Testis (tissue), 3 donors: ENCODE measurements around the gene KIF23. TPM values are rescaled to one million over a fixed set of nuclear protein-coding genes. Genes with fewer than 3 reads are reported as not detected.

Source experiments
- DNase-seq: peaks from one replicate; pipeline ENCODE4 v3.0.0-alpha.2; 2019
- H3K27ac ChIP-seq, 2 donors: fragments of 200-600 bp; sonication (generic); one replicate each; pipeline ENCODE4 v1.5.1; 2019
- H3K27me3 ChIP-seq: fragments of 200-600 bp; sonication (generic); one replicate; pipeline ENCODE4 v1.5.1; 2019
- H3K36me3 ChIP-seq: fragments of 200-600 bp; sonication (generic); one replicate; pipeline ENCODE4 v1.5.1; 2017; ENCODE audit warnings: low read depth; ENCODE audit errors: missing control alignments
- H3K4me1 ChIP-seq: fragments of 200-600 bp; sonication (generic); one replicate; pipeline ENCODE4 v1.5.1; 2019
- H3K4me3 ChIP-seq, 2 donors: fragments of 200-600 bp; sonication (generic); one replicate each; pipeline ENCODE4 v1.5.1; 2017 to 2019
- H3K9me3 ChIP-seq: fragments of 200-600 bp; sonication (generic); one replicate; pipeline ENCODE4 v1.5.1; 2017
- POLR2A ChIP-seq: fragments of 450-650 bp; IDR thresholded peaks from one replicate; pipeline ENCODE4 v1.6.1; 2017; ENCODE audit warnings: antibody characterized with exemption, mild to moderate bottlenecking, moderate library complexity
- WGBS, 2 donors: methylation state at CpG; one replicate each; pipeline ENCODE4 v1.1.5; 2018; 5-methylcytosine and 5-hydroxymethylcytosine counted together
- intact Hi-C: fragments of 100-400 bp; cut with DNase I; formaldehyde crosslinking; loops from one replicate; pipeline ENCODE4 v1.15.1; 2023; ENCODE audit warnings: low total_unique reads
- polyA plus RNA-seq: library from polyadenylated mRNA; stranded (reverse); fragments of 350-450 nt; fragmentation: Illumina TruSeq; extraction: RNeasy Lipid Tissue Mini Kit (QIAGEN cat#74804); gene quantifications from one replicate; pipeline ENCODE4 v1.2.3, GENCODE V29; 2014; ENCODE audit warnings: low read depth, low replicate concordance; ENCODE audit not compliant: insufficient read depth
- total RNA-seq, 2 donors: library from RNA; depleted of rRNA; stranded (reverse); fragments of >200 nt; gene quantifications; one replicate each; pipeline ENCODE4 v1.2.3, GENCODE V29; 2016
- TF ChIP-seq, protein P1 (sequence below), 3 experiments: fragments of 450-650 bp in 2 of 3; fragments of 200-600 bp in 1 of 3; sonication (generic) in 1 of 3; IDR thresholded peaks; one replicate each; pipeline ENCODE4 v1.5.1; 2016 to 2019; ENCODE audit warnings: antibody characterized with exemption in 3 of 3, mild to moderate bottlenecking in 2 of 3, moderate library complexity in 1 of 3

Gene KIF23
- total and polyA plus RNA-seq, 3 donors from 2014 or later = 17.1 to 28.4 (median 23.9) TPM

DNA sequence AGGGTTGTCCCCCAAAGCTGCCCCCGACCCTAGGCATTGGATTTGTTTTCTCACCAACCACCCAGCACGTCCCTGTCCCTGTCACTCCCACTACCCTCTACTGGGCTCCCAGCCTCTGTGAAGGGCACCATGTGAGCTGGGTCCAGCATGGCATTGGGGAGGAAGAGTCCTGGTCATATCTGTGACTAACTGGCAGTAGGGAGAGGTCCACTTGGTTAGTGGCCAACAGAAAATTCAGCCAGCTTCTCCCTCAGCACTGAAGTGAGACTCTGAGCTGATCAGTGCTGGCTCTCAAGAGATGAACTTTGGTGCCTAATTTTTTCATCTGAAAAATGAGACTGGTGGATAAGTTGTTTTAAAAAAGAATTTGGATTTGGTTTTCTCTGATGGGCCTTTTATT is 11.3 kb upstream of the KIF23 start:
- no peak overlapping the region for H3K27ac ChIP-seq
- no peaks in the 10 kb centered on the region for H3K27me3 ChIP-seq
- no peaks in the 10 kb centered on the region for H3K4me1 ChIP-seq
- intact Hi-C loops = no loop called here
- 85 to 100% methylated on average over 2 of the region's 2 CpGs for WGBS, 2 donors
- no peak for TF ChIP-seq POLR2A
- TF ChIP-seq, protein P1, sequence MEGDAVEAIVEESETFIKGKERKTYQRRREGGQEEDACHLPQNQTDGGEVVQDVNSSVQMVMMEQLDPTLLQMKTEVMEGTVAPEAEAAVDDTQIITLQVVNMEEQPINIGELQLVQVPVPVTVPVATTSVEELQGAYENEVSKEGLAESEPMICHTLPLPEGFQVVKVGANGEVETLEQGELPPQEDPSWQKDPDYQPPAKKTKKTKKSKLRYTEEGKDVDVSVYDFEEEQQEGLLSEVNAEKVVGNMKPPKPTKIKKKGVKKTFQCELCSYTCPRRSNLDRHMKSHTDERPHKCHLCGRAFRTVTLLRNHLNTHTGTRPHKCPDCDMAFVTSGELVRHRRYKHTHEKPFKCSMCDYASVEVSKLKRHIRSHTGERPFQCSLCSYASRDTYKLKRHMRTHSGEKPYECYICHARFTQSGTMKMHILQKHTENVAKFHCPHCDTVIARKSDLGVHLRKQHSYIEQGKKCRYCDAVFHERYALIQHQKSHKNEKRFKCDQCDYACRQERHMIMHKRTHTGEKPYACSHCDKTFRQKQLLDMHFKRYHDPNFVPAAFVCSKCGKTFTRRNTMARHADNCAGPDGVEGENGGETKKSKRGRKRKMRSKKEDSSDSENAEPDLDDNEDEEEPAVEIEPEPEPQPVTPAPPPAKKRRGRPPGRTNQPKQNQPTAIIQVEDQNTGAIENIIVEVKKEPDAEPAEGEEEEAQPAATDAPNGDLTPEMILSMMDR (IDR thresholded peaks at IDR 0.05) = no peak
- no peaks in the 10 kb centered on the region for H3K36me3 ChIP-seq
- H3K4me3 ChIP-seq = no peak overlapping the region
- no peak for DNase-seq
- no peaks in the 10 kb centered on the region for H3K9me3 ChIP-seq

DNA sequence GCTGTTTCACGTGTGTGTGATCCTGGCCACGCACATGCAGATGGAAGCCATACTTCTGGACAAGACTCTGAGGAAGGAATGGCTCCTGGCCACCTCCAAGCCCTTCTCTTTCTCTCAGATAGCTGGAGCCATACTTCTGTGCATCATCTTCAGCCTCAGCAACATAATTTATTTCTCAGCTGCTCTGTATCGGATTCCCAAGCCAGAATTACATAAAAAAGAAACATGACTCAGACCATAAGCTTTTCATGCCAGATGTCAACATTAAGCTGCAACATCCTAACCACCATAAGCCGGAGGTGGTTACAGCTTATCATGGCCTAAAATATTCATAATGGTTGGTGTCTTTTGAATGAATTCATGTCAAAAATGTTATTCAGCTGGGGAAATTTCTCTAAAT is 10.6 kb upstream of the KIF23 start:
- DNase-seq = no peak
- Histone ChIP-seq H3K4me1 (no peaks in the 10 kb centered on the region), H3K27ac (no peak overlapping the region), H3K9me3 (no peaks in the 10 kb centered on the region), H3K27me3 (no peaks in the 10 kb centered on the region), H3K4me3 (no peak overlapping the region), H3K36me3 (no peaks in the 10 kb centered on the region)
- TF ChIP-seq POLR2A = no peak
- WGBS, 2 donors = 80 to 93% methylated on average over 4 of the region's 4 CpGs
- intact Hi-C loops = no loop called here

DNA sequence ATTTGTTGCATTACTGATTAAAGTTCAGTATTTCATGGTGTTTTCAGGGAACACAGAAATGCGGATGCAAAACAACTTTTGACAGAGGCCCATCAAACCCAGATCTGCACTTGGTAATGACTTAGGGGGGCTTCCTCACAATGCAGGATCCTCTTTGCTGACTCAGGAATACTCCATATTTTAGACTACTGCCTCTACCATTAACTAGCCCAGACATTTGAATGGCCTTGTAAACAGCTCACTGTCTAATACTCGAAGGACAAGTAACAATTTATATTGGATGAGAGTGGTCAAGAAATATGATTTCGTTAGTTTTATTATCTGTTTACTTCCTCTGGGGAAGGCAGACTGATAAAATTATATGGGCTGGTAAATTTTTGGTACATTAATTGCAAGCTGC is 9.0 kb upstream of the KIF23 start:
- no peaks in the 10 kb centered on the region for H3K4me1 ChIP-seq
- H3K4me3 ChIP-seq = no peak overlapping the region
- TF ChIP-seq, protein P1 (IDR thresholded peaks at IDR 0.05) = no peak
- no peaks in the 10 kb centered on the region for H3K27me3 ChIP-seq
- intact Hi-C loops = no loop called here
- 51 to 56% methylated on average over 3 of the region's 3 CpGs for WGBS, 2 donors
- no peaks in the 10 kb centered on the region for H3K36me3 ChIP-seq
- H3K9me3 ChIP-seq = no peaks in the 10 kb centered on the region
- no peak overlapping the region for H3K27ac ChIP-seq
- no peak for DNase-seq

DNA sequence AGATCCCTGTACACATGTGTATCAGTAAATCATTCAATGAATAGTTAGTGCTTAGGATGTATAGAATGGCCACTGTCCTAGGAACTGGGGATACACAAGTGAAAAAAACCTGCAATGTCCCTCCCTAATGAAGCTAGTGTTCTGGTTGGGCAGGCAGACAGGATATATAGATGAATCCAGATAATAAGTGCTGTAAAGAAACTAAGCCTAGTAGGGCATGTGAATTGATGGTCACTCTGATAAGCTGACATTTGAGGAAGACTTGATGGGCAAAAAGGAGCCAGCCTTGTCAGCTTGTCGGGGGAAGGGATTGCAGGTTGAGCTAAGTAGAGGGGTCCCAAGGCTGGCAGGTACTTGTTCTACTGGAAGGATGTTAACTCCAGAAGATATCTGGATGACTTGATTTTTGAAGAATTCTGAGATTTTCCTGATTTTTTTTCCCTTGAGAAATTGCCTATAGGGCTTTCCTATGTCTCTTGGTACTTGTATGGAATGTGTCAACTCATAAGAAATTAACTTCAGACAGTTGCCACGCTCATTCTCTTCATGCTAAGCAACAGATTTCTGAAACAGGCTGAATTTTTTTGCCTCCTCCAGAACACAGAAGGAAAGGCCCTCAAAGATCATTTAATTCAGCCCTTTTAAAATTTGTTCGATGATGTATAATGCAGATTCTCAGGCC is 6.3 kb upstream of the KIF23 start:
- Histone ChIP-seq H3K27ac (no peak overlapping the region), H3K27me3 (no peaks in the 10 kb centered on the region), H3K4me3 (no peak overlapping the region), H3K4me1 (no peaks in the 10 kb centered on the region), H3K36me3 (no peaks in the 10 kb centered on the region), H3K9me3 (no peaks in the 10 kb centered on the region)
- DNase-seq = no peak
- intact Hi-C loops = no loop called here
- no peak for TF ChIP-seq POLR2A
- TF ChIP-seq, protein P1 (IDR thresholded peaks at IDR 0.05) = no peak
- 94 to 96% methylated on average over 3 of the region's 3 CpGs for WGBS, 2 donors

DNA sequence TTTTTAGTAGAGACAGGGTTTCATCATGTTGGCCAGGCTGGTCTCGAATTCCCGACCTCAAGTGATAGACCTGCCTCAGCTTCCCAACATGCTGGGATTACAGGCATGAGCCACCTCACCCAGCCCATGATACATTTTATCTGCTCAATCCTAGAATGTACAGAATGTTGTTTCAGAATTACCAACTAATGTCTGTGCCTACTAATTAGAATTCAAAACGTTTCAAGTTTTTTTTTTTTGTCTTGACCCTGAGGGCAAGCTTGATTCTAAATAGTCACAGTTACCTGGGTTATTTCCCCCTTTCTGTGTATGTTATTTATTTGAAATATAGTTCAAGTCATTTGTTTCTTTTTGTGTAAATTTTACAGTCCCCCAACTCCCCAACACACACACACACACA is 5.3 kb upstream of the KIF23 start:
- no peak for TF ChIP-seq POLR2A
- no peak for DNase-seq
- Histone ChIP-seq H3K9me3 (no peaks in the 10 kb centered on the region), H3K4me1 (no peaks in the 10 kb centered on the region), H3K27ac (no peak overlapping the region), H3K27me3 (no peaks in the 10 kb centered on the region), H3K36me3 (no peaks in the 10 kb centered on the region), H3K4me3 (no peak overlapping the region)
- intact Hi-C loops = no loop called here
- 69% methylated on average over 3 of the region's 3 CpGs for WGBS, 2 donors

DNA sequence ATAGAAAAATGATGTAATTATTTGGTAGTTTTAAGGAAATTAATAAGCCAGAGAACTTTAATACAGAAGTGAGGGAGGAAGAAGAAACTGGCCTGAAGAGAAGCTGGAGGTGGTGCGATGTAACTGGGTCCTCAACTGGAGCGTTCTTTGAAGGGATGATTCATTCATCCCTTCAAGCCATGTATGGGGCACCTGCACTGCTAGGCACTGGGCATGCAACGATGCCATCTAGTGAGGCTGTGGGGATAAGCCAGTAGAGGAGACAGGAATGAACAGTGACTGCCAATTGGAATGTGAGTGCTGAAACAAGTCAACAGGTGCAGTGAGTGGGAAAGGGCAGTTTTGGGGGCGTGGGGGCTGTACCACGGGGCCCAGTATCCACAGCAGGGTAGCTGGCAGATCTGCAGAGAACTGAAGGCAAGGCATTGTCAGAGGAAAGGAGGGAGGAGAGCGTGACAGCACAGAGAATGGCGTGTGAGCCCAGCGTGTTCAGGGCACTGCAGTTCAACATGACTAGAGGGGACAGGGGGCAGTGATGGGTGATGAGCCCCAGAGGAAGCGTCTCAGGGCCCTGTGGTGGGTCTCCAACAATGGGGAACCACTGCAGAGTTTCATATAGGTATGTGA is 3.8 kb upstream of the KIF23 start:
- H3K27ac ChIP-seq = no peak overlapping the region
- DNase-seq = peak; percentile 55
- no peak for TF ChIP-seq POLR2A
- TF ChIP-seq, protein P1 (IDR thresholded peaks at IDR 0.05) = no peak
- intact Hi-C loops = no loop called here
- WGBS, 2 donors = 72 to 79% methylated on average over 9 of the region's 9 CpGs
- H3K4me1 ChIP-seq = no peaks in the 10 kb centered on the region
- no peak overlapping the region for H3K4me3 ChIP-seq
- H3K36me3 ChIP-seq = no peaks in the 10 kb centered on the region
- no peaks in the 10 kb centered on the region for H3K27me3 ChIP-seq
- H3K9me3 ChIP-seq = no peaks in the 10 kb centered on the region
